HG02852 (cell line): ENCODE results near the gene MYB.

ENCODE experiments used
- ATAC-seq: cut with Tn5 transposase; IDR thresholded peaks from one replicate; pipeline ENCODE4 v1.9.1; 2021; ENCODE audit warnings: mild to moderate bottlenecking, moderate library complexity; ENCODE audit not compliant: unreplicated experiment

MYB gene

GRCh38 chr6:135185483-135185882, 4.4 kb downstream of the MYB start:
- no peak for ATAC-seq

DNA sequence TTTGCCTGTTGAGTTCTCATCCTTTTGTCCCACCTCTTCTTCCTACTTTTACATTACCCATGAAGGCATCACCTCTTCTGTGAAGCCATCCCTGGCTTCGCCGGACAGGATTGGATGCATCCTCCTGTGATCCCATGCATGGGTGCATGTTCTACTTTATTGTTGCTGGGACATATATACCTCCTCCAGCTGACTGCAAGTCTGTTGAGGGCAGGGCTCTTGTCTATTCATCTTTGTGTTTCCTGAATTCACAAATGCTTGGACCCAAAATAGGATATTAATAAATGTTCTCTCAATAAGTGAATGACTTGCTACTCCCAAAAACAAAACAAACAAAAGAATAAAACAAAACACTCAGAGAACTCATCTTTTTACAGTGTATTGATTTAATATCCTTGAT, 5.1 kb downstream of the MYB start:
- ATAC-seq: no peak

DNA sequence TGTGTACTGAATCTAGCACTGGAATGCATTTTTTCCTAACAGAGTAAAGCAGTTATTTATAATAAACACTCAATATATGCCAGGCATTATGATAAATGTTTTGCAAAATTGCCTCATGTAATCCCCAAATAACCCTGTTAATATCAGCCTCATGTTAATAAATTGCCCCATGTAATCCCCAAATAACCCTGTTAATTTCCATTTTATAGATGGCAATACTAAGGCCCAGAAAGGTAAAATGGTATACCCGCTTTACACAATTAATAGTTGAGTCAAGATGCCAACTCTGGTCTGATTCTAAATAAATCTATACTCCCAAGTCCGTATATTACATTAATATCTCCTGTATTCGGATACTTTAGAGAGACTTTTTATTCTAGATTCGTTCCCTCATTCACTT, 6.3 kb downstream of the MYB start:
- no peak for ATAC-seq

DNA sequence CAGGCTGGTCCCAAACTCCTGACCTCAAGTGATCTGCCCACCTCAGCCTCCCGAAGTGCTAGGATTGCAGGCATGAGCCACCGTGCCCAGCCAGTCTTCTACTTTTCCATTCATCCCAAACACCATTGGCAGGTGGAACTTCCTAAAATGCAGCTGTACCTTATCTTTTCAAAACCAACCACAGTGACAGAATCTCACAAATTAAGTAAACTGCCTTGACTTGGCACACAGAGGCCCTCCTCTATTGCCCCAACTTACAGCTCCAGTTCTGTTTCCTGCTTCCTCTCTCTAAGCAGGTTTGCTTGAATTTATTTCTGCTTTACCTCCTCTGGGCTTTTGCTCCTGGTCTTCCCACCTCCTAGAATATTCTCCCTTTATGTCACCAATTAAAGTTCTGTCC, 7.6 kb downstream of the MYB start:
- no peak for ATAC-seq

- no peak for ATAC-seq
These were observed 8.2 kb downstream of the MYB start for GRCh38 chr6:135189344-135189743.

- ATAC-seq: no peak
These were observed 10.6 kb downstream of the MYB start for GRCh38 chr6:135191508-135192255.

- no peak for ATAC-seq
These were observed 11.4 kb downstream of the MYB start for GRCh38 chr6:135192256-135193174.

DNA sequence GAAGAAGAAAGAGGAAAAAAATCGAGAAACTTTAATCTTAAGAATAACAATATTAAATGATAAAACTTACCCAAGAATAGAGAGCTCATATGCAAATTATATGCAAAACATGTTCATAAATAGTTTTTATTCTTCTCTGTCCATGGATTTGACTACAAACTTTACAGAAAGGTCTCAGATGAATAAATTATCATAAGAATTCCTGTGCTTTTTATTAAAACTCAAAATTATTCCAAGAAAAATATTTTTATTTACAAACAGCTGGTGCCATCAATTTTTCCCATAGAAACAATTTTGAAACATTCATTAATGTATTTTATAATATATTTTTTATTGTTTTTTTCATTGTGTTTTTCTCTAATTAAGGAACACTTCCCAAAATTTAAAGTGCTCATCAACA, 12.1 kb downstream of the MYB start:
- no peak for ATAC-seq

DNA sequence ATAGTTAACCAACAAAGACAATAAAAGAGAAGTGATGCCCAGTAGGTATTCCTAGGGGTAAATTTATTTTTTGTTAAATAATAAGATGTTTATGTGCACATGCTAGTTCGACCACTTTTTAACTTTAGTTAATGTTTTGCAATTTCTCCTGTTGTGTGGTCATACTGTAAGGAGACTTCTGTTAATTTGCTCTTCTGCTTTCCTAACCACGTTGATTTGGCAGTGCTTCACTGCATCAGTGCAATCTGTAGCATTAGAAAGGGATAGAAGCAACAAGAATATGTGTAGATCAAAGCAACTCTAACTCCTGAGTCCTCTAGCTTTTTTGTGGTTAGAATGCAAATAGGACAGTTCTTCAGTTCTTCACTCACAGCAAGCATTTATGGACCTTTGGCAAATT, 13.9 kb downstream of the MYB start:
- no peak for ATAC-seq

GRCh38 chr6:135195522-135195921, 14.4 kb downstream of the MYB start:
- no peak for ATAC-seq

DNA sequence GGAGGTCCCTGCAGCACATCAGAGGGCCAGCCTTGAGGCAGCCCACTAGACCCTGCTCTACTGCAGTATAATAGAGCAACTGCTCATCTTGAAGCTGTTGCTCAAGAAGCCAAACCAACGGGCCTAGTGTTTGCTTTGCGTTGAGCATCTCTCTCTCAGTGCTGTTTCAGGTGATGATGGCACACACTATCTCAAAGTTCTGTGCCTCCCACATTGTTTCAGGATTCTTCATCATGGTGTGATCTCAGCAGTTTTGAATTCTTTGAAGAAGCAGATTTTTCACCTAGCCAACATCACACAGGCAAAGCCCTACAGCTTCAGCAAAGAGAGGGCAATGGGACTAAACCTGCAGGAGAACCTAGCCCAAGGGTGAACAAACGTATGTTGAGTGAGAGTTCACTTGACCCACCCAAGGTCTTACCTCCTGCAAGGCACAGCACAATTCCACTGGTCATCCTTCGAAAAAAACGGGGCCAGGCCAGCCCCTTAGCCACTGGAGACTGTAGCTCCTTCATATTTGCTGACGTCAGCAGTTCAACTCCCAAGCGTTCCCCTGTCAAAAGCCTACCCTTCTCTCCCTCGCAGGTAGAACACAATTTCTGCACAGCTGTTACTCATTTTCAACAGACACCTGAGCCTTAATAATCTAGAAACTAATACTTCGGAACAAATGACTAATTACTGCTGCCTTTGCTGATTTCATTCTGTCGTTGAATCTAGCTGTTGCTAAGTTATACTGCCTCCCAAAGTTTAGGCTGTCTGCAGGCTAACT, 15.8 kb downstream of the MYB start:
- no peak for ATAC-seq

DNA sequence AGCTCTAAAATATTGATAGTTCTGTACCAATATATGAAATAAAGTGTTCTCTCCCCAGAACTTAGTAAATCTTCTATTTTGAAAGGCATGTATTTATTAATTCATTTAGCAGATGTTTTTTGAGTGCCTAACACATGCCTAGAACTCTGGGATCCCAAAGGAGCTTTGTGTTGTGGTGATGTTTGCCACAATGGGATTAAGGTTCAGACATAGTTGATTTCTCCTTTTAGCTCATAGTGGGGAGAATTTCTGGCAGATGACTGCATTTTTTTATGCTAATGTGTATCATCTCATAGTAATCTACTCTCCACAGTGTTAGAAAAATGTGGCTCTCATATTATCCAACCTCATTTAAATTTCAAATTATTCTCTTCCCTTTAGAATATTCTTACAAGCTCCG, 21.7 kb downstream of the MYB start:
- ATAC-seq: no peak

- no peak for ATAC-seq
These were observed 23.8 kb downstream of the MYB start for GRCh38 chr6:135204951-135205350.

GRCh38 chr6:135209803-135210202, 28.7 kb downstream of the MYB start:
- no peak for ATAC-seq

DNA sequence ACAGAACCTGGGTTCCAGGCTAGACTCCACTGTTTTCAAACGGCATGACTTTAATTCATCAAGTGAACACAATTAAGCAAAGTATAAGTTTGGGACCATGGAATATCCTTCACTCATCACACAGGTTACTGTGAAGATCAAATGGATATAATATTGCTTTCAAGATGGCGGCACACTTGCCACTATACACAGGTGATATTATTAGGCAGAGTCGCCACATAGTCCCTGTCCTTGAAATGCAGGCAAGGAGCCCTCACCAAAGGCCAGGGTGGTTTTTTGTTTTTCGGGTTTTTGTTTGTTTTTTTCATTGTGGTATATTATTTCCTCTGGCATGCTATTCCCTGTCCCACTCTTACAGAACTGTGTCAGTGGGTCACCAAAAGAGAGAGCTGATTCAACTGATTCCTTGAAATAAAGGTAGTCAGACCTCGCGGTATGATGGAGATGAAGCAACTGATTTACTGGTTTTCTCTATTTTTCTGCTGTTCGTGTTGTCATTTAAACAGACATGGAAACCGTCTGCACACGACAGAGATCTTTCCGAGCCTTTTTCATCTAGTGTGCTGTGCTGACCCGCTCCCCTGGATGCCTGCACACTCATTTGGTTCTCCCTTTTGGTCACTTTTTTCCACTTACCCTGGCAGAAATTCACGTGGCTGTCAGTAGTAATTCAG, 29.7 kb downstream of the MYB start:
- no peak for ATAC-seq

DNA sequence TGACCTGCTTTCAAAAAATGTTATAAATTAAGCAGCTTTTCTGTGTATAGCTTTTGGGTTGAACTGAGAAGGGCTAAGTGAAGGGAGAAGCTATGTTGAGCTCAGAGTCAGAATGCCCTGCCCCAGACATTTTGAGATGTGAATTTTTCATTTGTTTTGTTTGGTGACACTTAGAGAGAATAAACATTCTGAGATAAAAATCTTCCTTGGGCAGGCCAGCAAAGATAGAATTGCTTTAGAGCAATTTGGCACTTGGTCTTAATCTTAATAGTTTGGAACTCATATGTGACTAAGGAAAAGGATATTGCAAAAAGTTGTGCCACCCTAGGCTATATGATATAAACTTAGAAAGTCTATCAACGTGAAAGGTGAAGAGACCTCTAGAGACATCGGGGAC, 30.2 kb downstream of the MYB start:
- no peak for ATAC-seq

DNA sequence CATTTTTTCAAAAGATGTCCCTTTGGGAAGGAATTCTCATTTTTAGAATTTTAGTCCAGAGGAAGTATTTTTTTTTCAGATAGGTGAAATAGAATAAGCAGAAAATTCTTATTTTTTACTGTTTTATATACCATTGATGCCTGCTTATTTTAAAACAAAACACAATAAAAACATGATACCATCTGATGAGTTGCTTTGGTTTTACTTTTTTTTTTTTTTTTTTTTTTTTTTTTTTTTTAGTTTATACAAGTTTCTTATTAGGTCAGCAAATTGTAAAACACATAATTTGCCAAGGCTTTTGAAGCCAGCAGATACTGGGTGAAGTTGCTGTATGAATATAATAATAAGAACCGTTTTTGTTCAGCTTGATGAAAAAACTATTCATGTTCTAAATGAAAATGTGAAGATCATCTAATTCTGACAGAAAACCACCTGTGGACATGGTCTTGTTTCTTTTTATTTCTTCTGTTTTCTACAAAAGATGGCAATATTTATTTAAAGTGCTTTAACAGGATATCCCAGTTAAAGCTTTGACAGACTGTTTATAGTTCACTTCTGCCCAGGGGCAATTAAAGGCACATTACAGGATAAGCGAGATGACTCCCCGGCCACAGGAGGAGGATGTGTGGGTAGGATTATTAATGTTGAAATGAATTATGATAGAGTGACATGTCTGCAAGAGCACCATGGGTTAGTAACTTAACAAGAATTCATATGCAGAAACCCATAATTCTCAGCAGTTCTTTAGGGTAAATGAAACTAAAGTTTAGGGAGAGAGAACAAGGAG, 31.1 kb downstream of the MYB start:
- ATAC-seq: no peak

DNA sequence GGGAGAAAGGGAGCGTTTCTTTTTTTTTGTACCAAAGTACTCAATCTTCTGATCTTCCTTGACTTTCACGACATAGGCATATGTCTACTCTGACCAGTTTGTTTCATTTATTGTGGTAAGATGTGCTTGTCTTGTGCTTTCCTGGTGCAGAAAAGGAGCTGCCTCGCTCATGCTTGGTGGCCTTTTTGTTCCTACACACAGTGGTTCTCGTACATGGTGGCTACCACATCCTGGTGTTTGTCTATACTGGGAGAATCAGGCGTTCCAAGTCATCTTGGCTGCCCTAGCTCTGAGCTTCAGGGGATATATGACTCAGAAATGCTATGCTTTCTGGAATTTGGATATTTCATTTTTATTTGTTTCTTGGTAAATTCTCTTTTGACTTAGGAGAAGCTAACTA, 31.8 kb downstream of the MYB start:
- no peak for ATAC-seq

DNA sequence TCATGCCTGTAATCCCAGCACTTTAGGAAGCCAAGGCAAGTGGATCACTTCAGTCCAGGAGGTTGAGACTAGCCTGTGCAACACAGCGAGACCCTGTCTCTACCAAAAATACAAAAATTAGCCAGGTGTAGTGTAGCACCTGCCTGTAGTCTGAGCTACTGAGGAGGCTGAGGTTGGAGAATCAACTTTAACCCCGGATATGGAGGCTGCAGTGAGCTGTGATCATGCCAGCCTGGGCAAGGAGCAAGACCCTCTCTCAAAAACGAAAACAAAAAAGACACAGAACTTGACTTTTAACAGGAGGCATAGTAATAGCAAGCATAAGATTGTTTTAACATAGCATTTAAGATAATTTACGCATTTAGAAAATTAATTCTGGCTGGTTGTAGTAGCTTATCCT, 32.5 kb downstream of the MYB start:
- ATAC-seq: no peak

- ATAC-seq: no peak
These were observed 34.1 kb downstream of the MYB start for GRCh38 chr6:135215160-135215559.
